Measurements from ENCODE around the gene CCN2.
"Not testable (repeated sequence)": the region's sequence is repeated elsewhere in the genome, so short reads cannot be mapped to it uniquely, and the experiment has no call there.

CCN2 gene

DNA sequence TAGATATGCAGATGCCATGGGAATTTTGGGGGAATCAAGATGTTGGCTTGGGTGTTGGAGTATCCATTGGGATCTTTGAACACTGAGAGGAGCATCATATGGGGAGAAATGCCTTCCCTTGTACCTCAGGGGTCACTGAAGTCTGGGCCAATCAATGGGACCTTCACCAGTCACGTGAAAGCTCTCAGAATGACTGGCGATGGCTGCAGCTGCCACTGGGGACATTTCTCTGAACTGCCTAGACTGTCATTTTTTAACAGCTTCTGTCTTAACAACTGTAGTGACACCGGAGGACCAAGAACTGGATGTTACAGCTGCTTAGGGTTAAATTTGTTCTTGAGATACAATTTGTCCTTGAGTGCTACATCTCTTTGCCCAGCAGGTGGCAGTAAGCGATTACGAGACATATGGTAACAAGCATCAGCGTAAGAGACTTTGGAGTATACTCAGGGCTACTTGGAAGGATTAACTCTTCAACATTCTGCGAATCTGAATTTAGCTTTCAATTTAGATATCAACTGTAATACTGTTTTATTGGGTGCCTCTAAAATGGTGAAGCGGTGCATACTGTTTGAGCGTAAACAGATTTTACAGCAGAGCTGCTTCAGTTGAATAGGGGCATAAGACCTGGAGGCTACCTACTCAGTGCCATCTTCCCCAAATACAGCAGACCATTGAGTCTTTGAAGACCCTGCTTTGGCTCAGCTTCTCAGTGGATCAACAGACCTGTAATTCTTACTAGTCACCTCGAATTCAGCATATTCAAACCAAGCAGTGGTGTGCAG lies 36.0 kb downstream of the CCN2 start:
- intact Hi-C loops (cut with DNase I), result no loop called here
- DNase-seq, result peak in 5 of 10 donors; percentile 47 to 66 (median 57)

DNA sequence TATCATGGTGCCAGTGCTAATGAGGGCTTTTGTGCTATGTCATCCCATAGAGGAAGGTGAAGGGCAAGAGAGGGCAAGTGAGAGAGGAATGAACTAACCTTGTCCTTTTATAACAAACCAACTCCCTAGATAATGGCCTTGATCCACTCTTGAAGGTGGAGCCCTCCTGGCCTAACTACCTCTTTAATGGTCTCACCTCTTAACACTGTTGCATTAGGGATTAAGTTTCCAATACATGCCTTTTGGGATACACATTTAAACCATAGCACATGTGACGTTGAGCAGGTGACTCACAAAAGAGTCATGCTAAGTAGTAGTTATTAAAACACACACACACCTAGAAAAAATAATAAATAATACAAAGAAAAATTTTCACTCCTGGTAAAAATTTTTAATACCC lies 36.9 kb downstream of the CCN2 start:
- DNase-seq, result no peak
- intact Hi-C loops (cut with DNase I), result no loop called here

GRCh38 chr6:131911951-131912350 lies 39.2 kb downstream of the CCN2 start:
- intact Hi-C loops (cut with DNase I), result no loop called here
- no peak for DNase-seq

GRCh38 chr6:131910956-131911355 lies 40.2 kb downstream of the CCN2 start:
- DNase-seq, result no peak
- intact Hi-C loops (cut with DNase I), result loop anchor here (1.0 kb wide), 1 partner anchor 217 kb away; no protein-coding TSS in a partner anchor

DNA sequence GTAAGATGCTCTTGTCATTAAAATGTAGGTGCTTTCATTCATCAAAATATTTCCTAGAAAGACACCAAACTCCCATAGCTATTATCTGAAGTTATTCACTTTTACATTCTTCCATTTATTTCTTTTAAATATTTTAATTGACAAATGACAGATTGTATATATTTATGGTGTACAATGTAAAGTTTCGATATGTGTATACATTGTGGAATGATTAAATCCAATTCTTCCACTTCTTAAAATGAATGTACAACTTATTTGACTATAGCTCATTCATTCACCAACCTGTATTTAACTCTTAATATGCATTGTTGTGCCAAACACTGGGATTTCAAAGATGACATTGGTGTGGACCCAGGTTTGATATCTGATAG lies 41.0 kb downstream of the CCN2 start:
- no peak for DNase-seq
- intact Hi-C loops (cut with DNase I), result loop anchor here (1.0 kb wide), 1 partner anchor 216 kb away; no protein-coding TSS in a partner anchor

- intact Hi-C loops (cut with DNase I), result loop anchor here (1.0 kb wide), 1 partner anchor 215 kb away; no protein-coding TSS in a partner anchor
Measured at GRCh38 chr6:131909408-131910218, 41.6 kb downstream of the CCN2 start.

DNA sequence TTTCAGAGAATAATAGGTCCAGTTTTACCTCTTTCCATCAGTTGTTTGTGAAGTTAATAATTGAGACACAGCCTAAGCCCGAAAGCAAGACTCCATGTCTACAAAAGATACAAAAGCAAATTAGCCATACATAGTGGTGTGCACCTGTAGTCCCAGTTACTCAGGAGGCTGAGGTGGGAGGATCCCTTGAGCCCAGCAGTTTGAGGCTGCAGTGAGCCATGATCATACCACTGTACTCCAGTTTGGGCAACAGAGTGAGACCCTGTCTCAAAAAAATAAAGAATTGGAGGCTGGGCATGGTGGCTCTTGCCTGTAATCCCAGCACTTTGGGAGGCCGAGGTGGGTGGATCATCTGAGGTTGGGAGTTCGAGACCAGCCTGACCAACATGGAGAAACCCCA lies 42.4 kb downstream of the CCN2 start:
- DNase-seq; intact Hi-C loops (cut with DNase I): not testable (repeated sequence)

More at GRCh38 chr6:131909408-131910218, 41.6 kb downstream of the CCN2 start:
- peak in 7 of 10 donors; percentile 59 to 89 (median 79) for DNase-seq

- DNase-seq; intact Hi-C loops (cut with DNase I): not testable (repeated sequence)
Measured at GRCh38 chr6:131903734-131904133, 47.4 kb downstream of the CCN2 start.

- intact Hi-C loops (cut with DNase I); DNase-seq: not testable (repeated sequence)
Measured at GRCh38 chr6:131901326-131901873, 49.8 kb downstream of the CCN2 start.

- intact Hi-C loops (cut with DNase I), result no loop called here
- no peak for DNase-seq
Measured at GRCh38 chr6:131900231-131900630, 50.9 kb downstream of the CCN2 start.

DNA sequence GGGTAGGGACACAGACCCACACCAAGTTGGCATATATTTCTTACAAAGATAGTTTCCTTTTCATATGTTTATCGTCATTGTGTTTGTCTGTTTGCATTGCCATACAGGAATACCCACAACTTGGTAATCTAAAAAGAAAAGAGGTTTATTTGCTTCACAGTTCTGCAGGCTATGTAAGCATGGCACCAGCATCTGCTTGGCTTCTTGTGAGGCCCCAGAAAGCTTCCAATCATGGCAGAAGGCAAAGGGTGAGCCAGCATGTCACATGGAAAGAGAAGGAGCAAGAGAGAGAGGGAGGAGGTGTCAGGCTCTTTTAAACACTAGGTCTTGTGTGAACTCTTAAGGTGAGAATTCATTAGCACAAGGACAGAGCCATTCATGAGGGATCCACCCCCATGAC lies 52.5 kb downstream of the CCN2 start:
- DNase-seq, result no peak
- intact Hi-C loops (cut with DNase I), result no loop called here
